ENCODE measurements around the gene C9orf85. TPM values are rescaled to one million over a fixed set of nuclear protein-coding genes. Genes with fewer than 3 reads are reported as not detected.

Gene C9orf85
- total RNA-seq, 1 donor from 2014 or later = 11.1 TPM

DNA sequence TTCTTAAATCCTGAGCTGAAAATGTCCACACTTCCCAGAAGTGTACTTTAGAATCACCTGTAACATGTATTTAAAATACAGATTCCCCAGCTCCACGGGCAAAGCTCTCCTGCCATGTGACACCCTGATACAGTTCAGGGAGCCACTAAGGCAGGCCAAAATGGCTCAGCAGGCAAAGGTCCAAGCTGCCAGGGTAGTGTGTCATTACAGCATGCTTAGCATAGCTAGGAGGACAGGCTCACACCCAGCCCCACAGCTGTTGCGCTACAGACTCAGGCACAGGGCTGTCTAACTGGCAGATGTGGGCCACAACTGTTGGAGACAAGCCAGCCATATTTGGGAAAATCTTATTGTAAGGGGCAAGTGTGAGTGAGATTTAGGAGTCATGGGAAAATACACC is 73.0 kb downstream of the C9orf85 start:
- no peak overlapping the region for H3K4me3 Mint-ChIP-seq (ENCODE audit: unreplicated experiment)
- peaks cover 3% of the 10 kb centered on the region for H3K9me3 Mint-ChIP-seq (ENCODE audit: unreplicated experiment)
- H3K27me3 Mint-ChIP-seq (ENCODE audit: unreplicated experiment) = no peaks in the 10 kb centered on the region
- DNase-seq = peak; percentile 27
- H3K4me1 Mint-ChIP-seq (ENCODE audit: low read depth, unreplicated experiment) = peaks cover 10% of the 10 kb centered on the region
- H3K27ac Mint-ChIP-seq (ENCODE audit: unreplicated experiment) = peak overlapping the region; percentile 71
- TF ChIP-seq, protein P1, sequence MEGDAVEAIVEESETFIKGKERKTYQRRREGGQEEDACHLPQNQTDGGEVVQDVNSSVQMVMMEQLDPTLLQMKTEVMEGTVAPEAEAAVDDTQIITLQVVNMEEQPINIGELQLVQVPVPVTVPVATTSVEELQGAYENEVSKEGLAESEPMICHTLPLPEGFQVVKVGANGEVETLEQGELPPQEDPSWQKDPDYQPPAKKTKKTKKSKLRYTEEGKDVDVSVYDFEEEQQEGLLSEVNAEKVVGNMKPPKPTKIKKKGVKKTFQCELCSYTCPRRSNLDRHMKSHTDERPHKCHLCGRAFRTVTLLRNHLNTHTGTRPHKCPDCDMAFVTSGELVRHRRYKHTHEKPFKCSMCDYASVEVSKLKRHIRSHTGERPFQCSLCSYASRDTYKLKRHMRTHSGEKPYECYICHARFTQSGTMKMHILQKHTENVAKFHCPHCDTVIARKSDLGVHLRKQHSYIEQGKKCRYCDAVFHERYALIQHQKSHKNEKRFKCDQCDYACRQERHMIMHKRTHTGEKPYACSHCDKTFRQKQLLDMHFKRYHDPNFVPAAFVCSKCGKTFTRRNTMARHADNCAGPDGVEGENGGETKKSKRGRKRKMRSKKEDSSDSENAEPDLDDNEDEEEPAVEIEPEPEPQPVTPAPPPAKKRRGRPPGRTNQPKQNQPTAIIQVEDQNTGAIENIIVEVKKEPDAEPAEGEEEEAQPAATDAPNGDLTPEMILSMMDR (IDR thresholded peaks at IDR 0.05; ENCODE audit: partially characterized antibody, unreplicated experiment) = no peak
- no peaks in the 10 kb centered on the region for H3K36me3 Mint-ChIP-seq (ENCODE audit: unreplicated experiment)

DNA sequence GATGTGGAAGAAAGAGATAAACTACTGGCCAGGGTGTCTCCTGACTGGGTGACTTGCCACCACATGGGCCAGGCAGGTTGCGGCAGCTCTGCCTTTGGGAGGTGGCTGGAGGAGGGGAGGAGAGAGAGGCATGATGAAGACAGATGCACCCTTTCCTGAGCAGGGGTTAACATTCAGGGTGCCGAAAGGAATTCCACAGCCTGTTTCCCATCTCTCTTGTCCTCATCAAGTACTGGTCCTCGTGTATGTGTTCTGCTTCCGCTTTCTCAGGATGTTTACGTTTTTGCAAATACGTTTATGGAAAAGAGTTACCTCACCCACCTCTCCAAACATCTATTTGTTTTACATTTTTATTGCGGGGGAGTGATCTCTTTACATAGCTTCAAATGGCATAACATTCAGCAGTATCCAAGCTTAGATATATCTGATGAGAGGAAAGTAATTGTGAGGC is 73.4 kb downstream of the C9orf85 start:
- Mint-ChIP-seq H3K27ac (ENCODE audit: unreplicated experiment) (peak overlapping the region; percentile 71), H3K4me1 (ENCODE audit: low read depth, unreplicated experiment) (peaks cover 10% of the 10 kb centered on the region), H3K9me3 (ENCODE audit: unreplicated experiment) (peaks cover 3% of the 10 kb centered on the region), H3K4me3 (ENCODE audit: unreplicated experiment) (no peak overlapping the region), H3K36me3 (ENCODE audit: unreplicated experiment) (no peaks in the 10 kb centered on the region), H3K27me3 (ENCODE audit: unreplicated experiment) (no peaks in the 10 kb centered on the region)
- TF ChIP-seq, protein P1 (IDR thresholded peaks at IDR 0.05; ENCODE audit: partially characterized antibody, unreplicated experiment) = no peak
- peak; percentile 22 for DNase-seq

DNA sequence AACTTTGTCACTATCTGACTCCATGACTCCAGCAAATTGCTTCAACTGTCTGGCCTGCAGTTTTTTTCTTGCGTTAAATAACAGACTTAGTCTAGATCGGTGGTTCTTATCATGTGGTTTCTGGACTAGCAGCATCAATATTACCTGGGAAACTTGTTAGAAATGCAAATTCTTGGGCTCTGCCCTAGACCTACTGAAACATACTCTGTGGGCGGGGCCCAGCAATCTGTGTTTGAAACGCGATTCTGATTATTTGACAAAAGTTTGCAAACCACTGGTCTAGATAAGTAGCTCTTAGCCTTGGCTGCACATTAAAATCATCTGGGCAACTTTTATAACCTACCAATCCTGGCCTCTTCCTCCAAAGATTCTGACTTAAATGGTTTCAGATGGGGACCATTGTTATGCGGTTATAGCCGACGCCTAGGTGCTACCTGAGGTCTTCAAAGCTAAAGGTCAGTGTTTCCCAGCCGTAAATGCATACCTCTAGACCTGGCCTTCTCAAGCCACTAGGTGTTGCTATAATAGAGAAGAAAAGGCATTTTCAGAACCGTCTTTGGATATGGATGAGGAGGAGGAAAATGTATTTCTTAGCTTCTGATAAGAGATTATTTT is 74.0 kb downstream of the C9orf85 start:
- Mint-ChIP-seq H3K4me1 (ENCODE audit: low read depth, unreplicated experiment) (peaks cover 11% of the 10 kb centered on the region), H3K27ac (ENCODE audit: unreplicated experiment) (no peak overlapping the region), H3K36me3 (ENCODE audit: unreplicated experiment) (no peaks in the 10 kb centered on the region), H3K27me3 (ENCODE audit: unreplicated experiment) (no peaks in the 10 kb centered on the region), H3K9me3 (ENCODE audit: unreplicated experiment) (peaks cover 3% of the 10 kb centered on the region), H3K4me3 (ENCODE audit: unreplicated experiment) (no peak overlapping the region)
- no peak for DNase-seq
- TF ChIP-seq, protein P1 (IDR thresholded peaks at IDR 0.05; ENCODE audit: partially characterized antibody, unreplicated experiment) = no peak

DNA sequence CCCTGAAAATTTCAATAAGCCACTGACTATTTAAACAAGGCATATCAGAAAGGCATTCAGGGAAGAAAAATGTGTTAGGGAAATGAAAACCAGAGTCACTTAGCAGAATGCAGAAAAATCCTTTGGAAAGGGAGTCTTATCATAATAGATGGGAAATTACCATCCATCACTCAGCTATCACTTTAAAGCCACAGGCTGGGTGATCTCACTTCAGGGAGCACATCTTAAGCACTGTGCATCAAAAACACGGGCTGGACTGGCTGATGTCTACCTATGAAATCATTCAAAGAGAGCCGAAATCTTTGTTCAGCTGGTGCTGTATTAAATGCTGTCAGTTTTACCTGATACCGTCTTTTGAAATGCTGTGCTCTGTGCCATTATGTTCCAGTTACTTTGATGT is 75.5 kb downstream of the C9orf85 start:
- TF ChIP-seq, protein P1 (IDR thresholded peaks at IDR 0.05; ENCODE audit: partially characterized antibody, unreplicated experiment) = no peak
- DNase-seq = no peak
- Mint-ChIP-seq H3K27me3 (ENCODE audit: unreplicated experiment) (no peaks in the 10 kb centered on the region), H3K27ac (ENCODE audit: unreplicated experiment) (no peak overlapping the region), H3K36me3 (ENCODE audit: unreplicated experiment) (no peaks in the 10 kb centered on the region), H3K9me3 (ENCODE audit: unreplicated experiment) (peaks cover 3% of the 10 kb centered on the region), H3K4me1 (ENCODE audit: low read depth, unreplicated experiment) (peaks cover 17% of the 10 kb centered on the region), H3K4me3 (ENCODE audit: unreplicated experiment) (no peak overlapping the region)

DNA sequence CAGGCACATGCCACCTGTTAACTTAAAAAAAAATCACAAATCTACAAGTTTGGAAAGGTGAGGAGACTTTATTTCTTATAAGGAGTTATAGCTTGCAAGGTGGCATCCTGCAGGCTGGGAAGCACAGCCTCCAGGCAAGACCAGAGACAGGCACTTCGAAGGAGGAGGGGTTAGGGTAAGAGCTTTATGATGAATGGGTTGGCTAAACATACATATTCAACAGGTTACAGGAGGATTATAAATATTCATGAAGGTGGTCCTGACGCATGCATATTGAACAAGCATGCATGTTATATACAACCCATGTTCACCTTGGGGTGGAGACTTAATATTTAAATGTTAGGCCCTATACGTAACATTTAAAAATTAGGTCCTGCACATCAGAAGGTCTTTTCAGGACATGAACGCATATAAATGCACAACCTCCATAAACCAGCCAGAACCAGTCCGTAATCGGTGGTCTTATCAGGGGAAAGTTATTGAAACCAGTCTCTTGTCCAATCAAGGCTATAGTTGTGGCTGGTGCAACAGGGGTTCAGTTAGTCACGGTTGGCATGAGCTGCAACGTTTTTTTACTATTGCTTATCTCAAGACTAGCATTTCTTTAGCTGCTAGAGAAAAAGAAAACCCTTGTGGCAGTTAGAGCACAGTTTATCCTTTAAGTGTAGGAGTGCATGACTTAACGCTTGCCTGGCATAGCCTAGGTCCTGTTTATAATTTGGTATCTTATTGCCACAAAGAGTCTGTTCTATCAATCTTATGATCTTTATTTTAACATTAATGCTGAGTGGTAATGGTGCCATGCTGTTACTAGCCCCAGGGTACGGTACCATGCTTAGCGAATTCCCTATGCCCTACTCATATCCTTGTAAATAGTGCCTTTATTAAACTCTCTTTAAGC is 76.3 kb downstream of the C9orf85 start:
- no peak for DNase-seq
- Mint-ChIP-seq H3K27me3 (ENCODE audit: unreplicated experiment) (no peaks in the 10 kb centered on the region), H3K36me3 (ENCODE audit: unreplicated experiment) (no peaks in the 10 kb centered on the region), H3K9me3 (ENCODE audit: unreplicated experiment) (peaks cover 3% of the 10 kb centered on the region), H3K27ac (ENCODE audit: unreplicated experiment) (no peak overlapping the region), H3K4me3 (ENCODE audit: unreplicated experiment) (no peak overlapping the region), H3K4me1 (ENCODE audit: low read depth, unreplicated experiment) (peaks cover 17% of the 10 kb centered on the region)
- TF ChIP-seq, protein P1 (IDR thresholded peaks at IDR 0.05; ENCODE audit: partially characterized antibody, unreplicated experiment) = no peak
